OCI-LY7 (cell line): ENCODE results near the gene EPS15. TPM values are rescaled to one million over a fixed set of nuclear protein-coding genes. Genes with fewer than 3 reads are reported as not detected.
"Not testable (repeated sequence)": the region's sequence is repeated elsewhere in the genome, so short reads cannot be mapped to it uniquely, and the experiment has no call there.

Source experiments
- BruUV-seq: library from RNA; stranded (reverse); fragments of 400-500 nt; replicated peaks from 2 replicates; lab custom pipeline; 2021; lab: Mats Ljungman, UMichigan
- CTCF ChIA-PET: fragments of 300-600 bp; sonication (Branson Sonifier 250); formaldehyde crosslinking; loops from one replicate; lab custom pipeline; 2022; ENCODE audit warnings: antibody characterized with exemption; ENCODE audit not compliant: unreplicated experiment; lab: Charles Lee
- POLR2A ChIA-PET: fragments of 300-600 bp; sonication (Branson Sonifier 250); formaldehyde crosslinking; loops from one replicate; lab custom pipeline; 2022; ENCODE audit warnings: antibody characterized with exemption; lab: Charles Lee
- DNase-seq: peaks from one replicate; pipeline ENCODE4 v3.0.0-alpha.2; 2015; ENCODE audit warnings: low spot score
- H2AFZ ChIP-seq: fragments of 200-600 bp; sonication (generic), shearing (Covaris generic); 2 replicates; pipeline ENCODE4 v1.6.1; 2014; ENCODE audit warnings: mild to moderate bottlenecking, antibody characterized with exemption, low read length, moderate library complexity
- H3K27ac ChIP-seq: fragments of 200-600 bp; sonication (generic); 2 replicates; pipeline ENCODE4 v1.5.1; 2014; ENCODE audit warnings: mixed run types, low read depth, mild to moderate bottlenecking, moderate library complexity, low read length, inconsistent platforms; ENCODE audit not compliant: poor library complexity, severe bottlenecking
- H3K36me3 ChIP-seq: fragments of 200-600 bp; sonication (generic); 2 replicates; pipeline ENCODE4 v1.6.1; 2014; ENCODE audit warnings: mild to moderate bottlenecking, antibody characterized with exemption, low read length, moderate library complexity, mixed read lengths; ENCODE audit not compliant: insufficient read depth
- H3K4me1 ChIP-seq: fragments of 200-600 bp; sonication (generic); 2 replicates; pipeline ENCODE4 v1.5.1; 2014; ENCODE audit warnings: mild to moderate bottlenecking, low read length; ENCODE audit not compliant: insufficient read depth, poor library complexity, severe bottlenecking
- H3K4me2 ChIP-seq: fragments of 200-600 bp; sonication (generic); 2 replicates; pipeline ENCODE4 v1.6.1; 2014; ENCODE audit warnings: mild to moderate bottlenecking, low read length
- H3K4me3 ChIP-seq: fragments of 200-600 bp; sonication (generic); 2 replicates; pipeline ENCODE4 v1.5.1; 2014; ENCODE audit warnings: mild to moderate bottlenecking, low read depth, low read length; ENCODE audit not compliant: poor library complexity, severe bottlenecking
- H3K79me2 ChIP-seq: fragments of 200-600 bp; sonication (generic); 2 replicates; pipeline ENCODE4 v1.6.1; 2016; ENCODE audit warnings: low read depth, mild to moderate bottlenecking, low read length, moderate library complexity, mixed read lengths; ENCODE audit not compliant: insufficient read depth
- H3K9me2 ChIP-seq: fragments of 200-600 bp; sonication (generic); 2 replicates; pipeline ENCODE4 v1.6.1; 2016; ENCODE audit warnings: mild to moderate bottlenecking, low read length, mixed read lengths; ENCODE audit not compliant: insufficient read depth
- H3K9me3 ChIP-seq: fragments of 200-600 bp; sonication (generic); 2 replicates; pipeline ENCODE4 v1.6.1; 2014; ENCODE audit warnings: mild to moderate bottlenecking, mixed run types, low read length, mixed read lengths
- H4K20me1 ChIP-seq: fragments of 200-600 bp; sonication (generic); 2 replicates; pipeline ENCODE4 v1.6.1; 2014; ENCODE audit warnings: mild to moderate bottlenecking, antibody characterized with exemption, low read length, moderate library complexity, mixed read lengths; ENCODE audit not compliant: insufficient read depth
- CTCF ChIP-seq: fragments of 200-600 bp; sonication (generic); conservative IDR thresholded peaks from 2 replicates; pipeline ENCODE4 v1.5.1; 2014; ENCODE audit warnings: mild to moderate bottlenecking, antibody characterized with exemption, low read length, moderate library complexity, mixed read lengths
- EZH2phosphoT487 ChIP-seq: fragments of 200-600 bp; sonication (generic); IDR thresholded peaks from 2 replicates; pipeline ENCODE4 v1.6.1; 2018; ENCODE audit warnings: low read depth, borderline replicate concordance, mild to moderate bottlenecking, mixed run types, antibody characterized with exemption, low read length, moderate library complexity, mixed read lengths
- intact Hi-C: fragments of 100-400 bp; cut with micrococcal nuclease; formaldehyde crosslinking; loops from one replicate; pipeline ENCODE4 v1.10.0; 2022; ENCODE audit not compliant: unreplicated experiment
- total RNA-seq, 2 experiments: library from RNA; depleted of rRNA in 1 of 2; stranded (reverse); fragments of >200 nt in 1 of 2; shearing (Covaris generic) in 1 of 2; gene quantifications; 2 replicates each; pipeline ENCODE4 v1.2.3, GENCODE V29; 2014 to 2022

Gene EPS15
- total RNA-seq, 2 experiments from 2014 or later: 23.8 to 73.2 TPM

- H4K20me1 ChIP-seq: no peaks in the 10 kb centered on the region
- no peak overlapping the region for H2AFZ ChIP-seq
- peaks cover 58% of the 10 kb centered on the region for H3K36me3 ChIP-seq
- intact Hi-C loops: loop anchor here (5.0 kb wide), 1 partner anchor 40 kb away; no protein-coding TSS in a partner anchor
- CTCF ChIA-PET: interaction anchor here (1.5 kb wide), 1 partner anchor 19 kb away, joined by 4 read pairs; no protein-coding TSS in a partner anchor
- POLR2A ChIA-PET: interaction anchor here (0.7 to 1.0 kb wide), 3 partner anchors 9 to 490 kb away, joined by 3 to 4 read pairs (median 3); no protein-coding TSS in a partner anchor
- H3K4me3 ChIP-seq: no peak overlapping the region
- H3K4me1 ChIP-seq: no peaks in the 10 kb centered on the region
- TF ChIP-seq CTCF: no peak
- TF ChIP-seq EZH2phosphoT487: no peak
- H3K4me2 ChIP-seq: no peak overlapping the region
- H3K9me3 ChIP-seq: no peaks in the 10 kb centered on the region
- H3K79me2 ChIP-seq: no peaks in the 10 kb centered on the region
- no peak for DNase-seq
- H3K27ac ChIP-seq: no peak overlapping the region
- BruUV-seq: no TSS peak
- no peaks in the 10 kb centered on the region for H3K9me2 ChIP-seq
These were observed 76.9 kb downstream of the EPS15 start for GRCh38 chr1:51442198-51442597.

GRCh38 chr1:51439895-51440294 is 79.2 kb downstream of the EPS15 start:
- Histone ChIP-seq H2AFZ (no peak overlapping the region), H4K20me1 (no peaks in the 10 kb centered on the region), H3K9me3 (no peaks in the 10 kb centered on the region), H3K9me2 (no peaks in the 10 kb centered on the region), H3K79me2 (no peaks in the 10 kb centered on the region), H3K4me1 (no peaks in the 10 kb centered on the region), H3K36me3 (peaks cover 61% of the 10 kb centered on the region), H3K27ac (no peak overlapping the region), H3K4me2 (no peak overlapping the region), H3K4me3 (no peak overlapping the region)
- no peak for TF ChIP-seq CTCF
- TF ChIP-seq EZH2phosphoT487: no peak
- intact Hi-C loops: loop anchor here (5.0 to 10.0 kb wide), 3 partner anchors 32 to 205 kb away; partner anchors contain the start of gene RNF11
- POLR2A ChIA-PET: interaction anchor here (0.7 to 1.1 kb wide), 3 partner anchors 17 to 64 kb away, joined by 3 to 4 read pairs (median 4); no protein-coding TSS in a partner anchor
- CTCF ChIA-PET: no interaction called here
- no TSS peak for BruUV-seq
- no peak for DNase-seq

- H3K4me1 ChIP-seq: peaks cover 4% of the 10 kb centered on the region
- TF ChIP-seq EZH2phosphoT487 (no peak), CTCF (no peak)
- H4K20me1 ChIP-seq: no peaks in the 10 kb centered on the region
- BruUV-seq: no TSS peak
- H2AFZ ChIP-seq: no peak overlapping the region
- intact Hi-C loops: loop anchor here (5.0 to 10.0 kb wide), 2 partner anchors 33 to 204 kb away; partner anchors contain the start of gene RNF11
- no peak overlapping the region for H3K4me3 ChIP-seq
- no peak overlapping the region for H3K4me2 ChIP-seq
- no peaks in the 10 kb centered on the region for H3K79me2 ChIP-seq
- peaks cover 61% of the 10 kb centered on the region for H3K36me3 ChIP-seq
- ChIA-PET CTCF (no interaction called here), POLR2A (interaction anchor here (0.6 to 1.1 kb wide), 3 partner anchors 12 to 219 kb away, joined by 3 to 4 read pairs (median 3); no protein-coding TSS in a partner anchor)
- no peak overlapping the region for H3K27ac ChIP-seq
- no peak for DNase-seq
- no peaks in the 10 kb centered on the region for H3K9me3 ChIP-seq
- no peaks in the 10 kb centered on the region for H3K9me2 ChIP-seq
These were observed 80.0 kb downstream of the EPS15 start for GRCh38 chr1:51439053-51439452.

- BruUV-seq, DNase-seq, CTCF ChIA-PET, H3K79me2 ChIP-seq, H3K9me3 ChIP-seq, H3K4me3 ChIP-seq, H2AFZ ChIP-seq, H3K27ac ChIP-seq, H3K4me2 ChIP-seq, H3K9me2 ChIP-seq, H4K20me1 ChIP-seq: not testable (repeated sequence)
- peaks cover 70% of the 10 kb centered on the region for H3K36me3 ChIP-seq
- intact Hi-C loops: loop anchor here (5.0 to 10.0 kb wide), 2 partner anchors 35 to 203 kb away; partner anchors contain the start of gene RNF11
- H3K4me1 ChIP-seq: peaks cover 13% of the 10 kb centered on the region
- POLR2A ChIA-PET: interaction anchor here (0.6 to 0.7 kb wide), 3 partner anchors 448 to 1750 kb away, joined by 3 to 6 read pairs (median 3); no protein-coding TSS in a partner anchor
These were observed 81.7 kb downstream of the EPS15 start for GRCh38 chr1:51437391-51437790.
